Heart left ventricle (tissue), 13 donors: ENCODE data around the gene USP10.

ENCODE experiments used
- CTCF ChIP-seq, 12 donors: fragments of 200-600 bp; sonication (generic) in 4 of 12; IDR thresholded peaks; one replicate each; pipeline versions ENCODE4 v1.5.0 to v1.8.0; 2018 to 2022; ENCODE audit warnings: antibody characterized with exemption in 12 of 12, mild to moderate bottlenecking in 5 of 12
- POLR2A ChIP-seq, 2 donors: fragments of 450-650 bp; IDR thresholded peaks; one replicate each; pipeline ENCODE4 v1.6.1; 2017; ENCODE audit warnings: antibody characterized with exemption in 2 of 2, mild to moderate bottlenecking in 2 of 2, moderate library complexity in 2 of 2
- donor health status: ischemic (EF 13 %, LVEDD 7.1; RV severe dilation, severe dysfunction).
- donor health status: DM: no; HTN: yes; CAD: no.
- donor health status: DM: no; HTN: no; CAD: no.
- donor health status: ischemic (EF 25% LVEDD 6.9; RV normal size, moderate dysfunction).
- donor health status: ischemic (EF 25% LVEDD 5.7; RV mildly dilated, moderate dysfunction).
- donor health status: ischemic (EF 35%, LVEDD 5.7; RV mildly dilated, moderate dysfunction).
- donor health status: nonischemic (EF 11% LVEDD 7.7; RV severe dilation, severe dysfunction).
- donor health status: DM: yes; HTN: yes; CAD: no.
- donor health status: PGD.
- donor health status: ischemic (EF 29% LVEDD 5.4; RV normal size, mild dysfunction).
- donor health status: nonischemic (EF 23%, LVEDD 6.1; RV moderate dilation, normal function).

GRCh38 chr16:84685210-84685609 lies 14.6 kb upstream of the USP10 start:
- no peak for TF ChIP-seq CTCF (IDR thresholded peaks at IDR 0.05)
- no peak for TF ChIP-seq POLR2A (IDR thresholded peaks at IDR 0.05)
